NCI-H2196 treated with DMSO at 0.1 percent for 48 hours (cell line): ENCODE measurements around the gene SLC30A4.
"Not testable (repeated sequence)": the region's sequence is repeated elsewhere in the genome, so short reads cannot be mapped to it uniquely, and the experiment has no call there.

Experiments used
- DNase-seq: peaks from one replicate; lab custom pipeline; 2025; ENCODE audit not compliant: unreplicated experiment; lab: John Stamatoyannopoulos, UW

The SLC30A4 gene

GRCh38 chr15:45510758-45511280 lies 11.7 kb downstream of the SLC30A4 start:
- no peak for DNase-seq

GRCh38 chr15:45507143-45507542 lies 15.4 kb downstream of the SLC30A4 start:
- not testable (repeated sequence) for DNase-seq

- DNase-seq, result no peak
Measured at GRCh38 chr15:45499426-45499825, 23.1 kb downstream of the SLC30A4 start.

GRCh38 chr15:45498701-45499100 lies 23.9 kb downstream of the SLC30A4 start:
- no peak for DNase-seq

GRCh38 chr15:45497261-45497660 lies 25.3 kb downstream of the SLC30A4 start:
- no peak for DNase-seq

GRCh38 chr15:45496658-45497057 lies 25.9 kb downstream of the SLC30A4 start:
- DNase-seq, result no peak

- DNase-seq, result no peak
Measured at GRCh38 chr15:45495588-45495987, 27.0 kb downstream of the SLC30A4 start.

GRCh38 chr15:45489690-45490238 lies 32.8 kb downstream of the SLC30A4 start:
- no peak for DNase-seq

- DNase-seq, result no peak
Measured at GRCh38 chr15:45486317-45486716, 36.2 kb downstream of the SLC30A4 start.

- no peak for DNase-seq
Measured at GRCh38 chr15:45481135-45481534, 41.4 kb downstream of the SLC30A4 start.

GRCh38 chr15:45476410-45476809 lies 46.1 kb downstream of the SLC30A4 start:
- no peak for DNase-seq

- no peak for DNase-seq
Measured at GRCh38 chr15:45474799-45475198, 47.8 kb downstream of the SLC30A4 start.

- no peak for DNase-seq
Measured at GRCh38 chr15:45473068-45473467, 49.5 kb downstream of the SLC30A4 start.

GRCh38 chr15:45471151-45471550 lies 51.4 kb downstream of the SLC30A4 start:
- no peak for DNase-seq

- DNase-seq, result no peak
Measured at GRCh38 chr15:45469441-45469840, 53.1 kb downstream of the SLC30A4 start.

GRCh38 chr15:45469027-45469426 lies 53.5 kb downstream of the SLC30A4 start:
- no peak for DNase-seq

- DNase-seq, result no peak
Measured at GRCh38 chr15:45468294-45468693, 54.3 kb downstream of the SLC30A4 start.

GRCh38 chr15:45458746-45459403 lies 63.7 kb downstream of the SLC30A4 start:
- DNase-seq, result peak; percentile 7

GRCh38 chr15:45457641-45458539 lies 64.7 kb downstream of the SLC30A4 start:
- peak; percentile 30 for DNase-seq

- DNase-seq, result no peak
Measured at GRCh38 chr15:45457220-45457619, 65.3 kb downstream of the SLC30A4 start.

- DNase-seq, result no peak
Measured at GRCh38 chr15:45456212-45457106, 66.1 kb downstream of the SLC30A4 start.
